ENCODE results near the gene CCDC39. TPM values are rescaled to one million over a fixed set of nuclear protein-coding genes. Genes with fewer than 3 reads are reported as not detected.

Gene CCDC39
- total RNA-seq, 1 donor from 2014 or later = not detected

- Mint-ChIP-seq H3K27ac (ENCODE audit: unreplicated experiment) (no peak overlapping the region), H3K27me3 (ENCODE audit: unreplicated experiment) (peaks cover 40% of the 10 kb centered on the region), H3K9me3 (ENCODE audit: unreplicated experiment) (peaks cover 5% of the 10 kb centered on the region), H3K4me1 (ENCODE audit: unreplicated experiment) (peaks cover 4% of the 10 kb centered on the region), H3K36me3 (ENCODE audit: unreplicated experiment) (no peaks in the 10 kb centered on the region), H3K4me3 (ENCODE audit: unreplicated experiment) (no peak overlapping the region)
- DNase-seq (ENCODE audit: extremely low spot score, unreplicated experiment) = no peak
- TF ChIP-seq CTCF (IDR thresholded peaks at IDR 0.05) = no peak
These were observed 5.5 kb upstream of the CCDC39 start for GRCh38 chr3:180684807-180685206.

DNA sequence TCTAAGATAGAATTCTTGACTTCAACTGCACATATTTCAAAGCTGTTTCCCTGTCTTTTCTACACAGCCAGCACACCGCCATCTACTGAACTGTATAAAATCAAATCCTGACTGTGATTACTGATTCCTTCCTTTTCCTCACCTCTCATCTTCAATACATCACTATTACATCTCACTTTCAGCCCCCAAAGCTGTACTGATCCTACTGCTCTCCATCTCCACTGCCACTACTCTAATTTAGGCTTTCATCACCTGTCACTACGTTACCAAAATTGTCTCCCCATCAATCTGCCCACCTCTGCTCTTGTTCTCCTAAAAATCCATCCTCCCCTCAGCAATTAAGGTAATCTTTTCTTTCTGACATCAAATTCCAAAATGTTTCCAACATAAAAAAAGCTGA is 4.5 kb upstream of the CCDC39 start:
- Mint-ChIP-seq H3K4me3 (ENCODE audit: unreplicated experiment) (no peak overlapping the region), H3K9me3 (ENCODE audit: unreplicated experiment) (peaks cover 4% of the 10 kb centered on the region), H3K36me3 (ENCODE audit: unreplicated experiment) (no peaks in the 10 kb centered on the region), H3K27ac (ENCODE audit: unreplicated experiment) (no peak overlapping the region), H3K4me1 (ENCODE audit: unreplicated experiment) (peaks cover 14% of the 10 kb centered on the region), H3K27me3 (ENCODE audit: unreplicated experiment) (peaks cover 44% of the 10 kb centered on the region)
- no peak for DNase-seq (ENCODE audit: extremely low spot score, unreplicated experiment)
- no peak for TF ChIP-seq CTCF (IDR thresholded peaks at IDR 0.05)

DNA sequence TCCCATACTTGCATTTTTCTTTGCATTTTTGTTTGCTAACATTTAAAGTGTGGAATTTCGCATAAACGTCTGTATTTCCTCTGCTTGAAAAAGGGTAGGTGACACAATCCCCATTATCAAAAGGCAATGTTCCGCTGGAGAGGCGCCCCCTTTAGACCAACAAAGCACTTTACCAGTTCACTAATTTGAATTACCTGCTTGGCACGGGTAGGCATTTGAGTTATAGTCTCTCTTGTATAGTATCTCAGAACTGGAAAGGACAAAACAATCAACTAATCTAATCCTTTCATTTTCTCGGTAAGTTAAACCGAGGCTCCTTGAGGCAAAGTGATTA is 775 bp upstream of the CCDC39 start:
- H3K27ac Mint-ChIP-seq (ENCODE audit: unreplicated experiment) = peak overlapping the region; percentile 36
- peak overlapping the region; percentile 84 for H3K4me3 Mint-ChIP-seq (ENCODE audit: unreplicated experiment)
- peak; percentile 58 for TF ChIP-seq CTCF (IDR thresholded peaks at IDR 0.05)
- no peaks in the 10 kb centered on the region for H3K9me3 Mint-ChIP-seq (ENCODE audit: unreplicated experiment)
- peaks cover 18% of the 10 kb centered on the region for H3K4me1 Mint-ChIP-seq (ENCODE audit: unreplicated experiment)
- DNase-seq (ENCODE audit: extremely low spot score, unreplicated experiment) = no peak
- no peaks in the 10 kb centered on the region for H3K36me3 Mint-ChIP-seq (ENCODE audit: unreplicated experiment)
- peaks cover 42% of the 10 kb centered on the region for H3K27me3 Mint-ChIP-seq (ENCODE audit: unreplicated experiment)

DNA sequence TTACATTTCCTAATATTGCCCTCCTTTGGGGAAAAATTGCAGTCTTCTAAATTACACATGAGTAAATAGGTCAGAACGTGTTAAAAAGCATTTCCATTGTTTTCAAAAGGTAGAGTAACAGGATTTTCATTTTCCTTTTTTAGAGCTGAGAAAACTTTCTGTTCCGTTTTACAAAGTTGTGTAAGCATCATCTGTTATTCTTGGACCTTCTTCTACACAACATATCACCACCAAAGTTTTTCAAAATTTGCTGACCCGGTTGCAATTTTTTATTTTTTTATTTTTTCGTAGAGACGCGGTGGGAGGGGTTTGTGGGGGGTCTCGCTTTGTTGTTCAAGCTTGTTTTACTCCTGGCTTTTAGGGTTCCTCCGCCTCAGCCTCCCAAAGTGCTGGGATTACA is 1.1 kb downstream of the CCDC39 start:
- Mint-ChIP-seq H3K36me3 (ENCODE audit: unreplicated experiment) (no peaks in the 10 kb centered on the region), H3K4me1 (ENCODE audit: unreplicated experiment) (peaks cover 18% of the 10 kb centered on the region), H3K27me3 (ENCODE audit: unreplicated experiment) (peaks cover 30% of the 10 kb centered on the region), H3K9me3 (ENCODE audit: unreplicated experiment) (no peaks in the 10 kb centered on the region), H3K27ac (ENCODE audit: unreplicated experiment) (no peak overlapping the region), H3K4me3 (ENCODE audit: unreplicated experiment) (no peak overlapping the region)
- TF ChIP-seq CTCF (IDR thresholded peaks at IDR 0.05) = no peak
- no peak for DNase-seq (ENCODE audit: extremely low spot score, unreplicated experiment)

DNA sequence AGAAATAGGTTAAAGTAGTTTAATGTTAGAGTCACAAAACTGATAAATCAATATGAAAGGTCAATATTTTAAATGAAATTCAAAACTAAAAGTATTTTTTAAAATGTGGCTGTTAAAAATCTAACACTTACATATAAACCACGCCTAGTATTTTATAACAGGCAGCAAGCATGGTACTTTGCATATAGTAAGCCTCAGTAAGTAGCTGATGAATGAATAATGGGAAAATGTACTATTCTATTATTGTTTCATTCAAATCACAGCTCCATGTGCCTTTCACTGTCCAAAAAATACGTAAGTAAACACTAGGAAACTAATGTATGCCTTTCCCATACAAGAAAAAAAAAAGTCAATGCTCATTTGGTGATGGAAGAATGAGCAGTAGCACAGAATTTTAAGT is 17.8 kb downstream of the CCDC39 start:
- peaks cover 5% of the 10 kb centered on the region for H3K27me3 Mint-ChIP-seq (ENCODE audit: unreplicated experiment)
- no peaks in the 10 kb centered on the region for H3K9me3 Mint-ChIP-seq (ENCODE audit: unreplicated experiment)
- no peaks in the 10 kb centered on the region for H3K4me1 Mint-ChIP-seq (ENCODE audit: unreplicated experiment)

More for the DNA sequence above, 17.8 kb downstream of the CCDC39 start:
- no peak for DNase-seq (ENCODE audit: extremely low spot score, unreplicated experiment)
- Mint-ChIP-seq H3K27ac (ENCODE audit: unreplicated experiment) (no peak overlapping the region), H3K4me3 (ENCODE audit: unreplicated experiment) (no peak overlapping the region), H3K36me3 (ENCODE audit: unreplicated experiment) (no peaks in the 10 kb centered on the region)
- TF ChIP-seq CTCF (IDR thresholded peaks at IDR 0.05) = no peak

Data from osteocyte (in vitro differentiated cells).